GM23248 (cell line): ENCODE data around the gene KRTAP29-1.

Experiments used
- EZH2 ChIP-seq: fragments of 200-600 bp; sonication (generic); IDR thresholded peaks from 2 replicates; pipeline ENCODE4 v1.6.1; 2018; ENCODE audit warnings: antibody characterized with exemption, mild to moderate bottlenecking; ENCODE audit not compliant: insufficient read depth, poor library complexity, severe bottlenecking
- EZH2phosphoT487 ChIP-seq: fragments of 200-600 bp; sonication (generic); IDR thresholded peaks from 2 replicates; pipeline ENCODE4 v1.6.1; 2018; ENCODE audit warnings: antibody characterized with exemption, moderate library complexity, mild to moderate bottlenecking, low read depth; ENCODE audit not compliant: insufficient read depth

DNA sequence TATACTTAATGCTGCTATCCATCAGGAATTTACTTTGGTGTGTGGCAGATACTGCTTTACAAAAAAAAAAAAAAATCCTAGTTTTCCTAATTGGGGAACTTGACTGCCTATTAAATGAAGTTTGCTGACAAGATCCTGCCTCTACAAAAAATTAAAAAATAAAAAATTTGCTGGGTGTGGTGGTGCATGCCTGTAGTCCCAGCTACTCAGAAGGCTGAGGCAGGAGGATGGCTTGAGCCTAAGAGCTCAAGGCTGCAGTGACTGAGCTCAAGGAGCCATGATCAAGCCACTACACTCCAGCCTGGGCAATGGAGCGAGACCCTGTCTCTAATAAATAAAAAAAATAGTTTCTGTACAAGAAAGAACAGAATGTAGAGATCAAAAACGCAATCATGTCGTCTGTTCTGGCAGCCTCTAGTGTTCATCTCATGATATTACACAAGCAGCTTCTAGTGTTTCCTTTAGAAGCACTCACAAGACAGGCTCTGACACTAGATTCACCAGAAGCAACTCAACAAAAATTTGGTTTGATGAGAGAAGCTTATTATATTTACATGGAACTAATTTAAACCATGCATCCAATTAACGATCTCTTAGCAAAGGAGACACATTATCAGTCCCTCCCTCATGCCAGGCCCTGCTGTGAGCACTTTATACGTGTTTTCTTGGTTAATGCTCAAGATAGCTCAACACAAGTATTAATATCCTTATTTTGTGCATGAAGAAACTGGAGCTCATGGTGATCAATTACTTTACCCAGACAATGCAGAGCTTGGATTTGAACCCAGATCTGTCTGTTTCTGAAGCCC lies 19.6 kb upstream of the KRTAP29-1 start:
- TF ChIP-seq EZH2phosphoT487 (no peak), EZH2 (no peak)
